H1 (cell line): ENCODE data around the gene LRP8. TPM values are rescaled to one million over a fixed set of nuclear protein-coding genes. Genes with fewer than 3 reads are reported as not detected.
A peak's percentile ranks its signal among the peaks of the same experiment; 100 is the strongest.

Experiments
- CTCF ChIA-PET: fragments of 300-600 bp; sonication (Branson Sonifier 250); formaldehyde crosslinking; loops from one replicate; lab custom pipeline; 2021; ENCODE audit not compliant: partially characterized antibody; lab: Charles Lee
- POLR2A ChIA-PET: fragments of 300-600 bp; sonication (Branson Sonifier 250); formaldehyde crosslinking; loops from one replicate; lab custom pipeline; 2021; ENCODE audit warnings: inconsistent platforms; ENCODE audit not compliant: partially characterized antibody; lab: Charles Lee
- DNase-seq, 2 experiments: peaks; one replicate each; pipeline versions ENCODE4 v3.0.0 to v3.0.0-alpha.2; 2010 to 2022; ENCODE audit warnings: low spot score in 2 of 2, low read depth in 1 of 2, mixed read lengths in 1 of 2
- FAIRE-seq: peaks from 2 replicates; lab custom pipeline; 2011; peaks lifted over from hg19 to GRCh38; lab: Jason Lieb, UNC
- H2AFZ ChIP-seq: 2 replicates; pipeline ENCODE4 v1.8.1; 2012; ENCODE audit warnings: low read length, inconsistent platforms
- H2AK5ac ChIP-seq: 2 replicates; pipeline ENCODE4 v1.6.1; 2013; ENCODE audit warnings: low read depth, low read length
- H2BK120ac ChIP-seq: replicated peaks from 2 replicates; pipeline ENCODE3; 2013; ENCODE audit warnings: low read depth, low read length, inconsistent platforms
- H2BK12ac ChIP-seq: 2 replicates; pipeline ENCODE4 v1.6.1; 2013; ENCODE audit warnings: low read depth, low read length
- H2BK15ac ChIP-seq: 2 replicates; pipeline ENCODE4 v1.6.1; 2013; ENCODE audit warnings: low read length
- H2BK20ac ChIP-seq: 2 replicates; pipeline ENCODE4 v1.6.1; 2013; ENCODE audit warnings: low read length
- H2BK5ac ChIP-seq: 2 replicates; pipeline ENCODE4 v1.6.1; 2013; ENCODE audit warnings: low read depth, low read length
- H3K14ac ChIP-seq: 2 replicates; pipeline ENCODE4 v1.6.1; 2013; ENCODE audit warnings: inconsistent platforms; ENCODE audit not compliant: insufficient read length
- H3K18ac ChIP-seq: 2 replicates; pipeline ENCODE4 v1.6.1; 2013; ENCODE audit warnings: low read length; ENCODE audit errors: extremely low read depth
- H3K23ac ChIP-seq: 2 replicates; pipeline ENCODE4 v1.6.1; 2013; ENCODE audit warnings: inconsistent platforms; ENCODE audit not compliant: insufficient read length
- H3K23me2 ChIP-seq: 2 replicates; pipeline ENCODE4 v1.6.1; 2013; ENCODE audit warnings: low read depth, low read length
- H3K27ac ChIP-seq: 2 replicates; pipeline ENCODE4 v1.6.1; 2011; ENCODE audit warnings: low read depth, low read length, inconsistent platforms
- H3K27me3 ChIP-seq, 4 experiments: replicated peaks in 1 of 4; 1 replicate in 1 of 4; 2 replicates in 3 of 4; pipeline versions ENCODE4 v1.6.1 to v1.8.1; 2011 to 2013; ENCODE audit warnings: low read length in 3 of 4, mild to moderate bottlenecking in 3 of 4, inconsistent platforms in 2 of 4, mixed read lengths in 2 of 4, moderate library complexity in 1 of 4; ENCODE audit not compliant: control insufficient read depth in 3 of 4, insufficient read depth in 3 of 4; ENCODE audit errors: extremely low read depth in 1 of 4
- H3K36me3 ChIP-seq, 4 experiments: 2 replicates each; pipeline versions ENCODE4 v1.6.1 to v1.8.1; 2011 to 2013; ENCODE audit warnings: mild to moderate bottlenecking in 4 of 4, low read length in 3 of 4, moderate library complexity in 2 of 4, control low read depth in 1 of 4, inconsistent platforms in 1 of 4; ENCODE audit not compliant: insufficient read depth in 4 of 4, control insufficient read depth in 2 of 4
- H3K4ac ChIP-seq: replicated peaks from 2 replicates; pipeline ENCODE3; 2013; ENCODE audit warnings: low read length, low read depth, mixed read lengths, inconsistent platforms; ENCODE audit not compliant: insufficient read length
- H3K4me1 ChIP-seq, 4 experiments: replicated peaks in 1 of 4; 1 replicate in 1 of 4; 2 replicates in 3 of 4; pipeline versions ENCODE4 v1.6.1 to v1.8.1; 2011 to 2013; ENCODE audit warnings: low read length in 3 of 4, inconsistent platforms in 2 of 4, mixed read lengths in 1 of 4; ENCODE audit not compliant: insufficient read depth in 4 of 4, control insufficient read depth in 3 of 4
- H3K4me2 ChIP-seq, 2 experiments: 2 replicates each; pipeline versions ENCODE4 v1.6.1 to v1.8.1; 2011 to 2013; ENCODE audit warnings: low read depth in 2 of 2, low read length in 2 of 2, control low read depth in 1 of 2, inconsistent platforms in 1 of 2, mild to moderate bottlenecking in 1 of 2; ENCODE audit not compliant: insufficient read depth in 1 of 2
- H3K4me3 ChIP-seq, 4 experiments: fragments of 200-600, 300-600 bp in 1 of 4; sonication (generic), shearing (Covaris generic), sonication (Bioruptor Twin) in 1 of 4; 2 replicates each; pipeline versions ENCODE4 v1.5.1 to v1.8.1; 2011 to 2016; ENCODE audit warnings: low read length in 4 of 4, low read depth in 3 of 4, control low read depth in 2 of 4, inconsistent platforms in 2 of 4, mild to moderate bottlenecking in 2 of 4, mixed read lengths in 1 of 4, moderate library complexity in 1 of 4; ENCODE audit not compliant: insufficient read depth in 2 of 4; ENCODE audit errors: extremely low read depth in 1 of 4
- H3K56ac ChIP-seq: replicated peaks from 2 replicates; pipeline ENCODE3; 2013; ENCODE audit warnings: low read depth, mild to moderate bottlenecking, mixed read lengths, low read length, inconsistent platforms; ENCODE audit not compliant: insufficient read length
- H3K79me1 ChIP-seq: 2 replicates; pipeline ENCODE4 v1.6.1; 2013; ENCODE audit warnings: low read depth, low read length, control low read depth
- H3K79me2 ChIP-seq, 2 experiments: 2 replicates each; pipeline versions ENCODE4 v1.6.1 to v1.8.1; 2012 to 2013; ENCODE audit warnings: low read length in 2 of 2, mild to moderate bottlenecking in 2 of 2, inconsistent platforms in 1 of 2; ENCODE audit not compliant: insufficient read depth in 2 of 2, control insufficient read depth in 1 of 2
- H3K9ac ChIP-seq, 4 experiments: replicated peaks in 1 of 4; 1 replicate in 1 of 4; 2 replicates in 3 of 4; pipeline versions ENCODE4 v1.6.1 to v1.8.1; 2011 to 2013; ENCODE audit warnings: low read depth in 3 of 4, low read length in 3 of 4, control low read depth in 2 of 4, mild to moderate bottlenecking in 2 of 4, moderate library complexity in 2 of 4, inconsistent platforms in 1 of 4; ENCODE audit errors: extremely low read depth in 1 of 4
- H3K9me3 ChIP-seq, 2 experiments: 2 replicates each; pipeline versions ENCODE4 v1.6.1 to v1.8.1; 2012 to 2013; ENCODE audit warnings: mild to moderate bottlenecking in 2 of 2, moderate library complexity in 2 of 2, control low read depth in 1 of 2, inconsistent platforms in 1 of 2, low read depth in 1 of 2, low read length in 1 of 2, mixed read lengths in 1 of 2; ENCODE audit not compliant: insufficient read depth in 2 of 2
- H4K20me1 ChIP-seq, 2 experiments: replicated peaks in 1 of 2; 2 replicates each; pipeline versions ENCODE3 to v1.8.1; 2011 to 2013; ENCODE audit warnings: inconsistent platforms in 2 of 2, low read length in 2 of 2, mild to moderate bottlenecking in 1 of 2; ENCODE audit not compliant: insufficient read depth in 2 of 2, control insufficient read depth in 1 of 2
- H4K5ac ChIP-seq: 2 replicates; pipeline ENCODE4 v1.6.1; 2013; ENCODE audit warnings: low read length, low read depth, mixed read lengths, inconsistent platforms; ENCODE audit not compliant: insufficient read length
- H4K8ac ChIP-seq: 2 replicates; pipeline ENCODE4 v1.8.0; 2013; ENCODE audit warnings: mild to moderate bottlenecking, moderate library complexity, low read length, inconsistent platforms; ENCODE audit not compliant: insufficient read depth; ENCODE audit errors: extremely low read depth
- H4K91ac ChIP-seq: replicated peaks from 2 replicates; pipeline ENCODE3; 2013; ENCODE audit warnings: low read length, mixed read lengths, inconsistent platforms; ENCODE audit not compliant: insufficient read length
- BACH1 ChIP-seq: IDR thresholded peaks from 2 replicates; pipeline ENCODE4 v1.6.1; 2012; ENCODE audit warnings: low read length, improper control_type of control experiment
- EGR1 ChIP-seq: IDR thresholded peaks from 2 replicates; pipeline ENCODE4 v1.6.1; 2011; ENCODE audit warnings: low read depth, low read length, borderline replicate concordance
- KDM4A ChIP-seq: IDR thresholded peaks from one replicate; pipeline ENCODE4 v1.7.1; 2012; ENCODE audit warnings: low read depth, mild to moderate bottlenecking, moderate library complexity, low read length, inconsistent platforms; ENCODE audit not compliant: severe bottlenecking
- MAFK ChIP-seq: IDR thresholded peaks from 2 replicates; pipeline ENCODE4 v1.6.1; 2012; ENCODE audit warnings: low read depth, mild to moderate bottlenecking, improper control_type of control experiment, low read length
- POLR2A ChIP-seq, 2 experiments: IDR thresholded peaks; 1 replicate in 1 of 2; 2 replicates in 1 of 2; pipeline ENCODE4 v1.6.1; 2011; ENCODE audit warnings: low read depth in 2 of 2, low read length in 2 of 2, mild to moderate bottlenecking in 2 of 2; ENCODE audit errors: control extremely low read depth in 1 of 2
- SAP30 ChIP-seq: fragments of 300-600 bp; sonication (generic); IDR thresholded peaks from 2 replicates; pipeline ENCODE4 v1.7.1; 2012; ENCODE audit warnings: low read length, moderate library complexity, mild to moderate bottlenecking, inconsistent platforms; ENCODE audit not compliant: insufficient read depth, insufficient replicate concordance
- SIN3A ChIP-seq, 2 experiments: IDR thresholded peaks in 1 of 2; conservative IDR thresholded peaks in 1 of 2; 2 replicates each; pipeline ENCODE4 v1.6.1; 2011 to 2012; ENCODE audit warnings: low read length in 2 of 2, improper control_type of control experiment in 1 of 2, low read depth in 1 of 2, mild to moderate bottlenecking in 1 of 2
- SIRT6 ChIP-seq: IDR thresholded peaks from one replicate; pipeline ENCODE4 v1.7.1; 2012; ENCODE audit warnings: low read length, inconsistent platforms
- SP2 ChIP-seq: IDR thresholded peaks from 2 replicates; pipeline ENCODE4 v1.6.1; 2012; ENCODE audit warnings: mild to moderate bottlenecking, low read length, inconsistent platforms
- TAF7 ChIP-seq: optimal IDR thresholded peaks from 2 replicates; pipeline ENCODE3; 2011; ENCODE audit warnings: low read depth, mild to moderate bottlenecking, inconsistent platforms, low read length, moderate library complexity, borderline replicate concordance
- WGBS, 2 experiments: shearing (Covaris generic) in 1 of 2; methylation state at CpG; one replicate each; pipeline versions ENCODE4 v1.1.6 to v1.1.7; 2013 to 2015; ENCODE audit warnings: low lambda C conversion rate in 2 of 2, mixed read lengths in 2 of 2, inconsistent platforms in 1 of 2, low coverage in 1 of 2, missing lambda C conversion rate in 1 of 2; ENCODE audit not compliant: insufficient replicate concordance in 2 of 2, insufficient coverage in 1 of 2, insufficient read length in 1 of 2; ENCODE audit errors: extremely low coverage in 1 of 2, missing lambda C conversion rate in 1 of 2; 5-methylcytosine and 5-hydroxymethylcytosine counted together
- polyA plus RNA-seq, 7 experiments: library from polyadenylated mRNA; depleted of rRNA in 3 of 7; stranded (reverse) in 5 of 7; unstranded in 2 of 7; fragments of >200 nt in 5 of 7; fragments of 200-250 nt in 2 of 7; gene quantifications; 1 replicate in 5 of 7; 2 replicates in 1 of 7; 4 replicates in 1 of 7; pipeline versions ENCODE4 v1.2.1 to v1.2.3, GENCODE V29; 2011 to 2013; ENCODE audit warnings: missing spikeins in 2 of 7, mixed read lengths in 2 of 7
- total RNA-seq: library from RNA; stranded (reverse); fragmentation: NEBNext Ultra II Directional; extraction: Animal tissue kit (Norgen Biotek cat#: 25700); gene quantifications from 2 replicates; pipeline ENCODE4 v1.2.1, GENCODE V29; 2021
- TF ChIP-seq, protein P1 (sequence below): IDR thresholded peaks from 2 replicates; pipeline ENCODE4 v1.6.1; 2011; ENCODE audit warnings: low read length, improper control_type of control experiment

Gene LRP8
- total and polyA plus RNA-seq, 2 of the 8 experiments (the other 6 are each of a cell fraction or from before 2014, with no cell fraction given): 63.2 to 66.4 TPM

DNA sequence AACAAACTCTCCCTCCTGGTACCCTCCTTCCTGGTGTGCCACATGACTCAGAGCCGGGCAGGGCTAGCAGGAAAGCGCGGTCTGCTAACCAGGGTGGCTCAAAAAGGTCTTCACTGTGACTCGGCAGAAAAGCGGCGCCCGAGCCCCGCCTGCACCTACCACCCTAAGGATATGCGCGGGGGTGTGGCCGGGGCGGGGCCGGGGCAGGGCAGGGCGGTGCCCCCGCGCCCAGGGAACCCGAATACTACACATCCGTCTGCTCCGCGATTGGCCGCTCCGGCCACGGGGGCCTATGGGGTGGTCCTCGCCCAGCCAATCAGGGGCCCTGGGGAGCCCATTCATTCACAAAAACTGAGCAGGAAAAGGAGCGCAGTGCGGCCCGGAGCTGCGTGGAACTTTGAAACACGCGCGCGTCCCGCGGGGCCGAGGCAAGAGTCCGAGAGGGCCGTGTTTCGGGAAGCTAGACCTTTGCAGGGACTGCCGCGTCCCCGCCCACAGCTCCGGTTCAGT is 1.7 kb downstream of the LRP8 start:
- Histone ChIP-seq H3K4me2 (peak overlapping the region; percentile 91 to 95), H3K79me1 (peaks cover 25% of the 10 kb centered on the region), H4K91ac (peak overlapping the region; percentile 99), H3K27me3 (no peaks in the 10 kb centered on the region), H3K4me1 (peaks cover 4 to 15% (median 9%) of the 10 kb centered on the region in 4 experiments), H3K23ac (no peak overlapping the region), H2BK20ac (no peak overlapping the region), H3K36me3 (peaks cover 13 to 38% (median 16%) of the 10 kb centered on the region in 4 experiments; a peak in 7 of 8 replicates), H3K56ac (peak overlapping the region; percentile 98), H4K20me1 (peaks cover 10 to 24% of the 10 kb centered on the region in 2 experiments), H3K27ac (peak overlapping the region; percentile 78; the same call in 1 of the 2 replicates), H3K4me3 (peak overlapping the region; percentile 74 to 85 (median 80)), H2BK5ac (peak overlapping the region; percentile 99), H2AFZ (no peak overlapping the region), H3K23me2 (peaks cover 16% of the 10 kb centered on the region), H3K4ac (peak overlapping the region; percentile 95), H3K18ac (peak overlapping the region; percentile 99; the same call in 1 of the 2 replicates), H2BK120ac (no peak overlapping the region), H4K5ac (peak overlapping the region; percentile 65), H3K79me2 (peaks cover 13 to 42% of the 10 kb centered on the region in 2 experiments), H3K9me3 (no peaks in the 10 kb centered on the region), H3K9ac (peak overlapping the region; percentile 78 to 82 (median 80)), H2BK15ac (no peak overlapping the region), H3K14ac (no peak overlapping the region), H4K8ac (peak overlapping the region; percentile 92; the same call in 1 of the 2 replicates), H2BK12ac (peak overlapping the region; percentile 60; the same call in 1 of the 2 replicates), H2AK5ac (no peak overlapping the region)
- FAIRE-seq: no peak
- DNase-seq: peak; percentile 83 to 93
- 0% methylated on average over 31 of the region's 42 CpGs; no CpG with 5 or more reads in 1 of the 2 experiments for WGBS, 2 experiments
- CTCF ChIA-PET: interaction anchor here (0.5 to 2.5 kb wide), 7 partner anchors 10 to 122 kb away, joined by 3 to 12 read pairs (median 3); no protein-coding TSS in a partner anchor
- POLR2A ChIA-PET: interaction anchor here (0.7 to 2.1 kb wide), 17 partner anchors 10 to 278 kb away, joined by 3 to 15 read pairs (median 4); partner anchors contain the start of gene MAGOH
- TF ChIP-seq BACH1 (peak; percentile 92), KDM4A (peak; percentile 5), SP2 (no peak), TAF7 (peak; percentile 58), SIN3A (conservative IDR thresholded peaks at IDR 0.05 in 1 of 2, IDR thresholded peaks at IDR 0.05 in 1 of 2; ENCODE audit: low read depth in 1 of 2, low read length in 2 of 2) (peak in 1 of 2 experiments; percentile 26; a peak in 2 of 4 replicates), EGR1 (peak; percentile 24; the same call in 1 of the 2 replicates), SAP30 (peak; percentile 46), SIRT6 (no peak), MAFK (peak; percentile 87; the same call in 1 of the 2 replicates), POLR2A (IDR thresholded peaks at IDR 0.05; ENCODE audit: control extremely low read depth in 1 of 2, low read depth in 2 of 2, low read length in 2 of 2) (peak in 1 of 2 experiments; percentile 76; a peak in 2 of 3 replicates)
- TF ChIP-seq, protein P1, sequence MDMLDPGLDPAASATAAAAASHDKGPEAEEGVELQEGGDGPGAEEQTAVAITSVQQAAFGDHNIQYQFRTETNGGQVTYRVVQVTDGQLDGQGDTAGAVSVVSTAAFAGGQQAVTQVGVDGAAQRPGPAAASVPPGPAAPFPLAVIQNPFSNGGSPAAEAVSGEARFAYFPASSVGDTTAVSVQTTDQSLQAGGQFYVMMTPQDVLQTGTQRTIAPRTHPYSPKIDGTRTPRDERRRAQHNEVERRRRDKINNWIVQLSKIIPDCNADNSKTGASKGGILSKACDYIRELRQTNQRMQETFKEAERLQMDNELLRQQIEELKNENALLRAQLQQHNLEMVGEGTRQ: peak; percentile 76
